SK-N-MC (cell line): ENCODE measurements around the gene CTNS.

Experiments
- EZH2 ChIP-seq: fragments of 200-600 bp; sonication (generic); IDR thresholded peaks from one replicate; pipeline ENCODE4 v1.6.1; 2017; ENCODE audit warnings: antibody characterized with exemption
- FOXP2 ChIP-seq: optimal IDR thresholded peaks from 2 replicates; pipeline ENCODE3; 2011; ENCODE audit warnings: mild to moderate bottlenecking, moderate library complexity; ENCODE audit not compliant: insufficient read depth; ENCODE audit errors: extremely low read length, control extremely low read depth
- POLR2AphosphoS5 ChIP-seq: IDR thresholded peaks from 2 replicates; pipeline ENCODE4 v1.6.1; 2012; ENCODE audit warnings: mild to moderate bottlenecking, low read depth, low read length, borderline replicate concordance

- TF ChIP-seq EZH2 (no peak), POLR2AphosphoS5 (no peak), FOXP2 (no peak)
These were observed 55.1 kb downstream of the CTNS start for GRCh38 chr17:3691617-3692067.
